GM12878 (cell line): Measurements from ENCODE around the gene FAM118A. TPM values are rescaled to one million over a fixed set of nuclear protein-coding genes. Genes with fewer than 3 reads are reported as not detected.

ENCODE experiments used
- ATAC-seq: fragments of 200-7000 bp; cut with Tn5 transposase; 3 replicates; pipeline ENCODE4 v1.9.1; 2020; ENCODE audit warnings: mild to moderate bottlenecking, moderate library complexity
- BruUV-seq: library from RNA; stranded (reverse); fragments of 400-500 nt; replicated peaks from 2 replicates; lab custom pipeline; 2021; lab: Mats Ljungman, UMichigan
- CTCF ChIA-PET: fragments of 300-600 bp; sonication (Branson Sonifier 250); formaldehyde crosslinking; extraction: SDS; loops from one replicate; lab custom pipeline; 2021; ENCODE audit warnings: inconsistent platforms; lab: Yijun Ruan, JAX
- POLR2A ChIA-PET: fragments of 350-600 bp; formaldehyde crosslinking; extraction: SDS; loops from one replicate; lab custom pipeline; 2021; ENCODE audit warnings: inconsistent platforms; lab: Charles Lee
- RAD21 ChIA-PET: fragments of 300-600 bp; sonication (Branson Sonifier 250); formaldehyde crosslinking; loops from one replicate; lab custom pipeline; 2023; ENCODE audit warnings: antibody characterized with exemption; ENCODE audit not compliant: unreplicated experiment; lab: Charles Lee
- SMC1A ChIA-PET: fragments of 300-600 bp; sonication (Branson Sonifier 250); formaldehyde crosslinking; loops from one replicate; lab custom pipeline; 2023; ENCODE audit not compliant: unreplicated experiment, uncharacterized antibody; lab: Charles Lee
- DNase-seq: peaks from one replicate; pipeline ENCODE4 v3.0.0-alpha.2; 2011; ENCODE audit warnings: low read depth, low spot score
- FAIRE-seq: peaks from 3 replicates; lab custom pipeline; 2011; peaks lifted over from hg19 to GRCh38; lab: Jason Lieb, UNC
- H2AFZ ChIP-seq: 2 replicates; pipeline ENCODE4 v1.6.0; 2011; ENCODE audit warnings: low read depth, low read length, control low read depth; ENCODE audit not compliant: control insufficient read depth
- H3K27ac ChIP-seq: 2 replicates; pipeline ENCODE4 v1.5.1; 2011; ENCODE audit warnings: control low read depth; ENCODE audit not compliant: control insufficient read depth, insufficient read depth
- H3K27me3 ChIP-seq, 2 experiments: replicated peaks in 1 of 2; 2 replicates each; pipeline versions ENCODE4 v1.6.0 to v1.6.1; 2011; ENCODE audit warnings: low read length in 1 of 2; ENCODE audit not compliant: control insufficient read depth in 2 of 2, insufficient read depth in 2 of 2
- H3K36me3 ChIP-seq, 2 experiments: 2 replicates each; pipeline ENCODE4 v1.5.1; 2011; ENCODE audit warnings: low read length in 1 of 2; ENCODE audit not compliant: control insufficient read depth in 2 of 2, insufficient read depth in 2 of 2
- H3K4me1 ChIP-seq: 2 replicates; pipeline ENCODE4 v1.6.1; 2011; ENCODE audit warnings: mild to moderate bottlenecking, low read length, moderate library complexity, mixed read lengths; ENCODE audit not compliant: control insufficient read depth, insufficient read depth
- H3K4me2 ChIP-seq: 2 replicates; pipeline ENCODE4 v1.6.0; 2011; ENCODE audit warnings: control low read depth; ENCODE audit not compliant: control insufficient read depth, insufficient read depth
- H3K4me3 ChIP-seq: fragments of 200-600 bp; sonication (generic); 2 replicates; pipeline ENCODE4 v1.5.1; 2016
- H3K79me2 ChIP-seq: 2 replicates; pipeline ENCODE4 v1.6.0; 2011; ENCODE audit warnings: low read length; ENCODE audit not compliant: control insufficient read depth, insufficient read depth
- H3K9ac ChIP-seq: 2 replicates; pipeline ENCODE4 v1.8.0; 2011; ENCODE audit warnings: low read length, control low read depth, mixed read lengths; ENCODE audit not compliant: control insufficient read depth, insufficient read depth
- H3K9me3 ChIP-seq: replicated peaks from 3 replicates; pipeline ENCODE4 v1.5.1; 2011; ENCODE audit warnings: mild to moderate bottlenecking, low read length; ENCODE audit not compliant: control insufficient read depth, insufficient read depth
- H4K20me1 ChIP-seq: 2 replicates; pipeline ENCODE4 v1.6.0; 2011; ENCODE audit not compliant: control insufficient read depth, insufficient read depth
- BACH1 ChIP-seq: fragments of 450-650 bp; IDR thresholded peaks from 2 replicates; pipeline ENCODE4 v1.6.1; 2017; ENCODE audit warnings: mild to moderate bottlenecking, borderline replicate concordance
- IKZF1 ChIP-seq: fragments of 450-650 bp; conservative IDR thresholded peaks from 2 replicates; pipeline ENCODE4 v1.6.1; 2017; ENCODE audit warnings: antibody characterized with exemption, mild to moderate bottlenecking
- IRF5 ChIP-seq: fragments of 450-650 bp; IDR thresholded peaks from 2 replicates; pipeline ENCODE4 v1.6.1; 2017; ENCODE audit warnings: borderline replicate concordance
- NR2F1 ChIP-seq: fragments of 450-650 bp; conservative IDR thresholded peaks from 2 replicates; pipeline ENCODE4 v1.6.1; 2017; ENCODE audit warnings: mild to moderate bottlenecking
- POLR2A ChIP-seq: IDR thresholded peaks from 2 replicates; pipeline ENCODE4 v1.6.1; 2011; ENCODE audit warnings: low read depth, mild to moderate bottlenecking, low read length
- SMAD1 ChIP-seq: fragments of 450-650 bp; IDR thresholded peaks from 2 replicates; pipeline ENCODE4 v1.6.1; 2018; ENCODE audit warnings: mild to moderate bottlenecking, low read depth; ENCODE audit not compliant: partially characterized antibody
- SMARCA5 ChIP-seq: fragments of 450-650 bp; IDR thresholded peaks from 2 replicates; pipeline ENCODE4 v1.6.1; 2017; ENCODE audit warnings: mild to moderate bottlenecking
- SREBF2 ChIP-seq: IDR thresholded peaks from 2 replicates; pipeline ENCODE4 v1.6.1; 2012; ENCODE audit warnings: mild to moderate bottlenecking, low read length
- WRNIP1 ChIP-seq: IDR thresholded peaks from 2 replicates; pipeline ENCODE4 v1.6.1; 2011; ENCODE audit warnings: low read depth, low read length, improper control_type of control experiment, borderline replicate concordance
- ZBED1 ChIP-seq: IDR thresholded peaks from 2 replicates; pipeline ENCODE4 v1.6.1; 2016; ENCODE audit warnings: borderline replicate concordance
- ZNF217 ChIP-seq: fragments of 450-650 bp; IDR thresholded peaks from 2 replicates; pipeline ENCODE4 v1.6.1; 2017; ENCODE audit warnings: antibody characterized with exemption, mild to moderate bottlenecking
- ZNF24 ChIP-seq: fragments of 450-650 bp; IDR thresholded peaks from 2 replicates; pipeline ENCODE4 v1.6.1; 2017; ENCODE audit warnings: antibody characterized with exemption, mild to moderate bottlenecking
- WGBS: methylation state at CpG from one replicate; pipeline ENCODE4 v1.1.6; 2016; ENCODE audit warnings: low lambda C conversion rate; ENCODE audit not compliant: insufficient replicate concordance, insufficient coverage; ENCODE audit errors: missing lambda C conversion rate; 5-methylcytosine and 5-hydroxymethylcytosine counted together
- in situ Hi-C: fragments of 300-500 bp; cut with MboI; formaldehyde crosslinking; loops from 9 replicates; pipeline ENCODE4 v1.14.3; 2018; ENCODE audit warnings: mixed read lengths
- intact Hi-C: fragments of 100-400 bp; cut with micrococcal nuclease; formaldehyde crosslinking; loops from one replicate; pipeline ENCODE4 v1.14.2; 2022; ENCODE audit not compliant: unreplicated experiment
- polyA plus RNA-seq, 11 experiments: library from polyadenylated mRNA; depleted of rRNA in 4 of 11; unstranded in 6 of 11; stranded (reverse) in 5 of 11; fragments of >200 nt; fragmentation: Nextera tagmentation in 4 of 11; fragmentation: Illumina TruSeq in 1 of 11; extraction: Ambion mirVana in 4 of 11; extraction: Trizol in 1 of 11; gene quantifications; 1 replicate in 1 of 11; 2 replicates in 10 of 11; pipeline versions ENCODE4 v1.2.1 to v1.2.3, GENCODE V29; 2011 to 2016; ENCODE audit warnings: inconsistent platforms in 2 of 11, missing spikeins in 2 of 11, low read depth in 1 of 11
- total RNA-seq, 4 experiments: library from RNA; depleted of rRNA in 3 of 4; stranded (reverse); fragments of >200 nt in 3 of 4; fragmentation: Illumina TruSeq in 1 of 4; extraction: Trizol in 1 of 4; gene quantifications; 2 replicates each; pipeline versions ENCODE4 v1.2.1 to v1.2.3, GENCODE V29; 2013 to 2021

Gene FAM118A
- total and polyA plus RNA-seq, 10 of the 15 experiments (the other 5 are each of a cell fraction or from before 2014, with no cell fraction given) = 17.4 to 332 (median 56.6) TPM

- DNase-seq (no peak), FAIRE-seq (no peak), ATAC-seq (no peak)
- H3K4me1 ChIP-seq = peaks cover 24% of the 10 kb centered on the region
- TF ChIP-seq POLR2A (no peak), ZNF24 (no peak), SMAD1 (no peak), ZBED1 (no peak), IKZF1 (no peak), IRF5 (no peak), SREBF2 (no peak), WRNIP1 (no peak), NR2F1 (no peak), ZNF217 (no peak), SMARCA5 (no peak), BACH1 (no peak)
- H3K27me3 ChIP-seq = no peaks in the 10 kb centered on the region
- in situ Hi-C loops = no loop called here
- H3K79me2 ChIP-seq = peaks cover 14% of the 10 kb centered on the region
- H4K20me1 ChIP-seq = peaks cover 3% of the 10 kb centered on the region; the same call in 1 of the 2 replicates
- H2AFZ ChIP-seq = no peak overlapping the region
- BruUV-seq = no TSS peak
- 83% methylated on average over 9 of the region's 9 CpGs for WGBS
- 0 out of 4 replicates have a peak, but pooled peaks cover 0 to 2% of the 10 kb centered on the region in 2 experiments for H3K36me3 ChIP-seq
- POLR2A ChIA-PET = no interaction called here
- no peak overlapping the region for H3K9ac ChIP-seq
- no peak overlapping the region for H3K4me2 ChIP-seq
- RAD21 ChIA-PET = interaction anchor here (1.2 to 1.7 kb wide), 2 partner anchors 9 to 79 kb away, joined by 3 to 4 read pairs; no protein-coding TSS in a partner anchor
- SMC1A ChIA-PET = interaction anchor here (1.2 to 2.0 kb wide), 4 partner anchors 8 to 69 kb away, joined by 3 to 6 read pairs (median 5); partner anchors contain the start of gene FAM118A
- CTCF ChIA-PET = no interaction called here
- no peak overlapping the region for H3K27ac ChIP-seq
- intact Hi-C loops = loop anchor here (5.0 kb wide), 1 partner anchor 35 kb away; the partner anchor contains the start of gene UPK3A
- H3K4me3 ChIP-seq = no peak overlapping the region
- H3K9me3 ChIP-seq = no peaks in the 10 kb centered on the region
Observed at GRCh38 chr22:45316796-45317526, 7.2 kb downstream of the FAM118A start.
